IMR-90 (cell line): ENCODE measurements around the gene TAF1B. TPM values are rescaled to one million over a fixed set of nuclear protein-coding genes. Genes with fewer than 3 reads are reported as not detected.
A peak's percentile ranks its signal among the peaks of the same experiment; 100 is the strongest.

Source experiments
- ATAC-seq: fragments of 200-7000 bp; cut with Tn5 transposase; 2 replicates; pipeline ENCODE4 v1.9.1; 2020; ENCODE audit warnings: low read depth, mild to moderate bottlenecking, moderate library complexity
- BruUV-seq: library from RNA; stranded (reverse); fragments of 400-500 nt; replicated peaks from 2 replicates; lab custom pipeline; 2021; lab: Mats Ljungman, UMichigan
- CTCF ChIA-PET: fragments of 300-600 bp; formaldehyde crosslinking; extraction: SDS; loops from one replicate; lab custom pipeline; 2021; ENCODE audit warnings: antibody characterized with exemption; lab: Yijun Ruan, JAX
- POLR2A ChIA-PET: fragments of 300-600 bp; sonication (Branson Sonifier 250); formaldehyde crosslinking; loops from one replicate; lab custom pipeline; 2022; ENCODE audit warnings: antibody characterized with exemption; ENCODE audit not compliant: unreplicated experiment; lab: Charles Lee
- DNase-seq: peaks from one replicate; pipeline ENCODE4 v3.0.0; 2013
- H2AFZ ChIP-seq: replicated peaks from 2 replicates; pipeline ENCODE3; 2013; ENCODE audit warnings: low read length, mild to moderate bottlenecking; ENCODE audit not compliant: poor library complexity
- H2AK5ac ChIP-seq: 2 replicates; pipeline ENCODE4 v1.6.1; 2013; ENCODE audit warnings: low read depth, low read length, inconsistent platforms
- H2AK9ac ChIP-seq: replicated peaks from 2 replicates; pipeline ENCODE3; 2013; ENCODE audit warnings: mild to moderate bottlenecking, low read depth, low read length, moderate library complexity; ENCODE audit not compliant: poor library complexity
- H2BK120ac ChIP-seq: 2 replicates; pipeline ENCODE4 v1.6.1; 2013; ENCODE audit warnings: low read depth, low read length, inconsistent platforms
- H2BK15ac ChIP-seq: 3 replicates; pipeline ENCODE4 v1.6.1; 2013; ENCODE audit warnings: low read depth, low read length, inconsistent platforms
- H2BK20ac ChIP-seq: 2 replicates; pipeline ENCODE4 v1.6.1; 2013; ENCODE audit warnings: low read depth, mild to moderate bottlenecking, inconsistent platforms, low read length, moderate library complexity
- H2BK5ac ChIP-seq: 2 replicates; pipeline ENCODE4 v1.6.1; 2013; ENCODE audit warnings: mild to moderate bottlenecking, low read depth, low read length, inconsistent platforms; ENCODE audit not compliant: poor library complexity, severe bottlenecking
- H3K14ac ChIP-seq: replicated peaks from 2 replicates; pipeline ENCODE4 v1.6.1; 2013; ENCODE audit warnings: low read depth, low read length, inconsistent platforms
- H3K18ac ChIP-seq: 2 replicates; pipeline ENCODE4 v1.6.1; 2013; ENCODE audit warnings: low read depth, low read length, control low read depth
- H3K23ac ChIP-seq: 2 replicates; pipeline ENCODE4 v1.6.1; 2013; ENCODE audit warnings: low read depth, low read length, inconsistent platforms
- H3K27ac ChIP-seq: 2 replicates; pipeline ENCODE4 v1.5.1; 2013; ENCODE audit warnings: mild to moderate bottlenecking, control low read depth, low read length; ENCODE audit not compliant: insufficient read depth
- H3K27me3 ChIP-seq: 2 replicates; pipeline ENCODE4 v1.6.1; 2013; ENCODE audit warnings: low read length; ENCODE audit not compliant: control insufficient read depth, insufficient read depth
- H3K36me3 ChIP-seq: 2 replicates; pipeline ENCODE4 v1.6.1; 2013; ENCODE audit warnings: low read length, mixed read lengths; ENCODE audit not compliant: control insufficient read depth, insufficient read depth
- H3K4ac ChIP-seq: 2 replicates; pipeline ENCODE4 v1.6.1; 2013; ENCODE audit warnings: low read depth, low read length, inconsistent platforms
- H3K4me1 ChIP-seq: 2 replicates; pipeline ENCODE4 v1.6.1; 2013; ENCODE audit warnings: low read length, mixed read lengths; ENCODE audit not compliant: control insufficient read depth, insufficient read depth
- H3K4me2 ChIP-seq: 2 replicates; pipeline ENCODE4 v1.6.1; 2013; ENCODE audit warnings: low read depth, mild to moderate bottlenecking, control low read depth, low read length, moderate library complexity
- H3K4me3 ChIP-seq: 2 replicates; pipeline ENCODE4 v1.5.1; 2013; ENCODE audit warnings: low read depth, mild to moderate bottlenecking, control low read depth, low read length, moderate library complexity; ENCODE audit not compliant: insufficient read depth
- H3K56ac ChIP-seq: 2 replicates; pipeline ENCODE4 v1.6.1; 2013; ENCODE audit warnings: low read length, inconsistent platforms; ENCODE audit not compliant: insufficient read depth; ENCODE audit errors: extremely low read depth
- H3K79me1 ChIP-seq, 2 experiments: 2 replicates each; pipeline ENCODE4 v1.6.1; 2013; ENCODE audit warnings: low read length in 2 of 2, inconsistent platforms in 1 of 2, low read depth in 1 of 2
- H3K9ac ChIP-seq: 2 replicates; pipeline ENCODE4 v1.6.1; 2013; ENCODE audit warnings: low read depth, low read length, control low read depth
- H3K9me1 ChIP-seq: 2 replicates; pipeline ENCODE4 v1.6.1; 2013; ENCODE audit warnings: low read length, inconsistent platforms; ENCODE audit not compliant: insufficient read depth
- H3K9me3 ChIP-seq: 2 replicates; pipeline ENCODE4 v1.6.1; 2013; ENCODE audit warnings: low read length; ENCODE audit not compliant: control insufficient read depth, insufficient read depth
- H4K20me1 ChIP-seq: 2 replicates; pipeline ENCODE4 v1.6.1; 2013; ENCODE audit warnings: low read length, inconsistent platforms; ENCODE audit not compliant: insufficient read depth
- H4K5ac ChIP-seq: 2 replicates; pipeline ENCODE4 v1.6.1; 2013; ENCODE audit warnings: mild to moderate bottlenecking, low read depth, low read length, control low read depth
- H4K8ac ChIP-seq, 2 experiments: 2 replicates each; pipeline ENCODE4 v1.6.1; 2013; ENCODE audit warnings: low read depth in 2 of 2, low read length in 2 of 2, control low read depth in 1 of 2, inconsistent platforms in 1 of 2
- H4K91ac ChIP-seq: 2 replicates; pipeline ENCODE4 v1.6.1; 2013; ENCODE audit warnings: low read depth, low read length, inconsistent platforms; ENCODE audit not compliant: insufficient read depth
- MAFK ChIP-seq: IDR thresholded peaks from 2 replicates; pipeline ENCODE4 v1.6.1; 2012; ENCODE audit warnings: low read depth, low read length, improper control_type of control experiment
- MAZ ChIP-seq: IDR thresholded peaks from 2 replicates; pipeline ENCODE4 v1.6.1; 2012; ENCODE audit warnings: low read depth, mild to moderate bottlenecking, low read length, improper control_type of control experiment, moderate library complexity, borderline replicate concordance
- NFE2L2 ChIP-seq: fragments of 150-350 bp; IDR thresholded peaks from 2 replicates; pipeline ENCODE4 v1.6.1; 2016; ENCODE audit warnings: low read depth, mild to moderate bottlenecking, low read length
- RAD21 ChIP-seq: IDR thresholded peaks from 2 replicates; pipeline ENCODE4 v1.6.1; 2012; ENCODE audit warnings: low read length, improper control_type of control experiment
- WGBS, 2 experiments: methylation state at CpG; one replicate each; pipeline versions ENCODE4 v1.1.5 to v1.1.7; 2013; ENCODE audit warnings: missing lambda C conversion rate in 2 of 2; ENCODE audit not compliant: insufficient read length in 1 of 2; ENCODE audit errors: extremely low coverage in 2 of 2; 5-methylcytosine and 5-hydroxymethylcytosine counted together
- dilution Hi-C: fragments of 300-500 bp; cut with HindIII; formaldehyde crosslinking; loops from one replicate; pipeline ENCODE4 v1.14.3; 2018; ENCODE audit warnings: low sequenced_read_pairs; ENCODE audit not compliant: unreplicated experiment
- in situ Hi-C: fragments of 300-500 bp; cut with MboI; formaldehyde crosslinking; loops from 3 replicates; pipeline ENCODE4 v1.14.3; 2019; ENCODE audit warnings: low sequenced_read_pairs, inconsistent platforms, mixed read lengths
- intact Hi-C: fragments of 100-400 bp; cut with micrococcal nuclease; formaldehyde crosslinking; loops from 2 replicates; pipeline ENCODE4 v1.10.0; 2022
- polyA plus RNA-seq, 3 experiments: library from polyadenylated mRNA; depleted of rRNA; stranded (reverse); fragments of >200 nt; gene quantifications; 2 replicates each; pipeline ENCODE4 v1.2.3, GENCODE V29; 2012; ENCODE audit warnings: low replicate concordance in 1 of 3
- total RNA-seq: library from RNA; depleted of rRNA; stranded (reverse); fragments of >200 nt; gene quantifications from 2 replicates; pipeline ENCODE4 v1.2.3, GENCODE V29; 2012
- TF ChIP-seq, protein P1 (sequence below): conservative IDR thresholded peaks from 2 replicates; pipeline ENCODE4 v1.5.1; 2012; ENCODE audit warnings: mild to moderate bottlenecking, low read depth, low read length, improper control_type of control experiment
- TF ChIP-seq, protein P2 (sequence below): fragments of 150-350 bp; IDR thresholded peaks from 2 replicates; pipeline ENCODE4 v1.6.1; 2017; ENCODE audit warnings: mild to moderate bottlenecking, antibody characterized with exemption, low read length, low read depth

The TAF1B gene
- total and polyA plus RNA-seq, 2 of the 4 experiments (the other 2 are of a cell fraction): 8.4 to 19.9 TPM

DNA sequence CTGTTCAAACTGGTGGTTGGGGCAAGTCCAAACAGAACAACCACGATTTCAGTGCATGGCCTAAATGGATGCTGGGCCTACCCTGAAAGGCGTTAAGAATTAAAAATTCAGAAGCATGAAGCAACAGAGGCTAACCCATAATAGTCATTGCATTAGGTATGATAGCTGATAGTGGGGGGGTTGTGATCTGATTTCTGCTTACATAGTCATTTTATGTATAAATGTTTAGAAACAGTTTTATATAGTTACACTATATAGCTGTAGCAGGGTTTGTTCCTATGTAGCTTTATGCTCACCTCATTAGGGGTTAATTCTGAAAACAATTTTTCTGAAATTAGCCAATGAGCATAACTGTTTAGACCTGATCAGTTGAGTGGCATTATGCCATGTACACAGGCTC lies 9.6 kb downstream of the TAF1B start:
- no peaks in the 10 kb centered on the region for H3K27me3 ChIP-seq
- H3K4me2 ChIP-seq: no peak overlapping the region
- H3K4me1 ChIP-seq: no peaks in the 10 kb centered on the region
- no peak overlapping the region for H3K14ac ChIP-seq
- peaks cover 39% of the 10 kb centered on the region for H3K36me3 ChIP-seq
- H4K91ac ChIP-seq: no peak overlapping the region
- no peak overlapping the region for H2AK9ac ChIP-seq
- no TSS peak for BruUV-seq
- H3K9me3 ChIP-seq: peaks cover 4% of the 10 kb centered on the region; the same call in 1 of the 2 replicates
- no peak overlapping the region for H2BK20ac ChIP-seq
- ATAC-seq: no peak
- no peak overlapping the region for H3K18ac ChIP-seq
- H3K9ac ChIP-seq: no peak overlapping the region
- H2AFZ ChIP-seq: no peak overlapping the region
- no peak for DNase-seq
- peaks cover 2% of the 10 kb centered on the region; the same call in 1 of the 2 replicates for H3K9me1 ChIP-seq
- TF ChIP-seq MAZ: no peak
- TF ChIP-seq, protein P1, sequence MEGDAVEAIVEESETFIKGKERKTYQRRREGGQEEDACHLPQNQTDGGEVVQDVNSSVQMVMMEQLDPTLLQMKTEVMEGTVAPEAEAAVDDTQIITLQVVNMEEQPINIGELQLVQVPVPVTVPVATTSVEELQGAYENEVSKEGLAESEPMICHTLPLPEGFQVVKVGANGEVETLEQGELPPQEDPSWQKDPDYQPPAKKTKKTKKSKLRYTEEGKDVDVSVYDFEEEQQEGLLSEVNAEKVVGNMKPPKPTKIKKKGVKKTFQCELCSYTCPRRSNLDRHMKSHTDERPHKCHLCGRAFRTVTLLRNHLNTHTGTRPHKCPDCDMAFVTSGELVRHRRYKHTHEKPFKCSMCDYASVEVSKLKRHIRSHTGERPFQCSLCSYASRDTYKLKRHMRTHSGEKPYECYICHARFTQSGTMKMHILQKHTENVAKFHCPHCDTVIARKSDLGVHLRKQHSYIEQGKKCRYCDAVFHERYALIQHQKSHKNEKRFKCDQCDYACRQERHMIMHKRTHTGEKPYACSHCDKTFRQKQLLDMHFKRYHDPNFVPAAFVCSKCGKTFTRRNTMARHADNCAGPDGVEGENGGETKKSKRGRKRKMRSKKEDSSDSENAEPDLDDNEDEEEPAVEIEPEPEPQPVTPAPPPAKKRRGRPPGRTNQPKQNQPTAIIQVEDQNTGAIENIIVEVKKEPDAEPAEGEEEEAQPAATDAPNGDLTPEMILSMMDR: no peak
- TF ChIP-seq, protein P2, sequence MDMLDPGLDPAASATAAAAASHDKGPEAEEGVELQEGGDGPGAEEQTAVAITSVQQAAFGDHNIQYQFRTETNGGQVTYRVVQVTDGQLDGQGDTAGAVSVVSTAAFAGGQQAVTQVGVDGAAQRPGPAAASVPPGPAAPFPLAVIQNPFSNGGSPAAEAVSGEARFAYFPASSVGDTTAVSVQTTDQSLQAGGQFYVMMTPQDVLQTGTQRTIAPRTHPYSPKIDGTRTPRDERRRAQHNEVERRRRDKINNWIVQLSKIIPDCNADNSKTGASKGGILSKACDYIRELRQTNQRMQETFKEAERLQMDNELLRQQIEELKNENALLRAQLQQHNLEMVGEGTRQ: no peak
- no peak for TF ChIP-seq RAD21
- TF ChIP-seq MAFK: peak; percentile 49; the same call in 1 of the 2 replicates
- no peak for TF ChIP-seq NFE2L2
- 100% methylated on average over 1 of the region's 2 CpGs; no CpG with 5 or more reads in 1 of the 2 experiments for WGBS, 2 experiments
- no peak overlapping the region for H3K27ac ChIP-seq
- dilution Hi-C loops: no loop called here
- no peak overlapping the region for H2BK5ac ChIP-seq
- intact Hi-C loops: no loop called here
- no peak overlapping the region for H2BK120ac ChIP-seq
- peaks cover 6 to 7% of the 10 kb centered on the region in 2 experiments for H3K79me1 ChIP-seq
- H4K5ac ChIP-seq: no peak overlapping the region
- in situ Hi-C loops: no loop called here
- no peak overlapping the region for H3K4ac ChIP-seq
- H3K4me3 ChIP-seq: no peak overlapping the region
- no peak overlapping the region for H4K8ac ChIP-seq
- POLR2A ChIA-PET: interaction anchor here (0.5 kb wide), 1 partner anchor 27 kb away, joined by 4 read pairs; no protein-coding TSS in a partner anchor
- H2AK5ac ChIP-seq: no peak overlapping the region
- H3K23ac ChIP-seq: no peak overlapping the region
- CTCF ChIA-PET: no interaction called here
- no peak overlapping the region for H2BK15ac ChIP-seq
- no peak overlapping the region for H3K56ac ChIP-seq
- H4K20me1 ChIP-seq: no peaks in the 10 kb centered on the region
